Transverse colon (tissue), 4 donors: ENCODE data around the gene SLC2A1.

Experiments used
- EP300 ChIP-seq: sonication (generic); formaldehyde crosslinking; IDR thresholded peaks from one replicate; pipeline ENCODE4 v1.6.1; 2017; ENCODE audit warnings: antibody characterized with exemption, low read depth
- POLR2AphosphoS5 ChIP-seq, 3 donors: sonication (generic); formaldehyde crosslinking; IDR thresholded peaks; one replicate each; pipeline ENCODE4 v1.6.1; 2016; ENCODE audit warnings: antibody characterized with exemption in 3 of 3
- TF ChIP-seq, protein P1 (sequence below), 5 experiments: fragments of 200-600 bp in 3 of 5; fragments of 450-650 bp in 2 of 5; sonication (generic) in 3 of 5; IDR thresholded peaks; 1 replicate in 2 of 5; 2 replicates in 3 of 5; pipeline ENCODE4 v1.5.1; 2016 to 2017; ENCODE audit warnings: antibody characterized with exemption in 5 of 5, inconsistent platforms in 3 of 5, mild to moderate bottlenecking in 2 of 5, moderate library complexity in 1 of 5

DNA sequence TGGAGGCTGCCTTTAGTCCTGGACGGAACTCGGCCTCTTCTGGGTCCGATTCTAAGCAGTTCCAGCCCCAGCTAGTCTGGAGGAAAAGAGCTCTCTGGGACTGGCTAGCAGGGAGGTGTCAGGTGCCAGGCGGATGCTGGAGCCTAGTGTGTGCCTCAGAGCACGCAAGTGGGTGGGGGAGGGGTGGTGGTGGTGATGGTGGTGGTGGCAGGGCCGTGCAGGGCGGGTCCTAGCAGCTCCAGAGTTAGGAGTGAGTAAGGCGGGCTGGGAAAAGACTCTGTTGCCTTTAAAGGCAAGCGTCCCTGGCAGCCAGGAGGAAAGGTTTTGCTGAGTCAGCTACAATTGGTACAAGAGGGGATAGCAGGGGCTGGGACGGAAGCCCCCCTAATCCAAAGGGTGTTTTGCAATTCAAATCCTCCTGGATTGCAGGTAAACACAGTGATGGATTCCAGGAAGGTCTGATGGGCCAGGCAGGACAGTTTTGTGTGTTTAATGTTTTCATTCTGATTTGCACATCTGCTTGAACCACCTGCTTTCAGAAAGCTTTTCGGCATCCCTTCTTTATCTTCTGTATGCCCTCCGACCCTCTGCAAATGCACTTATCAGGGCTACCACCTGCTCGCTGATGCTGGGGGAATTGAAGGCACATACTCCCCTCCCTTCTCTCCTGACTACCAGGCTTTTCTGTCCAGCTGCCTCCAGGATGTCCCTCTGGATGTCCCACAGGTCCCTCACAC lies 4.1 kb upstream of the SLC2A1 start:
- TF ChIP-seq, protein P1, sequence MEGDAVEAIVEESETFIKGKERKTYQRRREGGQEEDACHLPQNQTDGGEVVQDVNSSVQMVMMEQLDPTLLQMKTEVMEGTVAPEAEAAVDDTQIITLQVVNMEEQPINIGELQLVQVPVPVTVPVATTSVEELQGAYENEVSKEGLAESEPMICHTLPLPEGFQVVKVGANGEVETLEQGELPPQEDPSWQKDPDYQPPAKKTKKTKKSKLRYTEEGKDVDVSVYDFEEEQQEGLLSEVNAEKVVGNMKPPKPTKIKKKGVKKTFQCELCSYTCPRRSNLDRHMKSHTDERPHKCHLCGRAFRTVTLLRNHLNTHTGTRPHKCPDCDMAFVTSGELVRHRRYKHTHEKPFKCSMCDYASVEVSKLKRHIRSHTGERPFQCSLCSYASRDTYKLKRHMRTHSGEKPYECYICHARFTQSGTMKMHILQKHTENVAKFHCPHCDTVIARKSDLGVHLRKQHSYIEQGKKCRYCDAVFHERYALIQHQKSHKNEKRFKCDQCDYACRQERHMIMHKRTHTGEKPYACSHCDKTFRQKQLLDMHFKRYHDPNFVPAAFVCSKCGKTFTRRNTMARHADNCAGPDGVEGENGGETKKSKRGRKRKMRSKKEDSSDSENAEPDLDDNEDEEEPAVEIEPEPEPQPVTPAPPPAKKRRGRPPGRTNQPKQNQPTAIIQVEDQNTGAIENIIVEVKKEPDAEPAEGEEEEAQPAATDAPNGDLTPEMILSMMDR (IDR thresholded peaks at IDR 0.05), result no peak
- no peak for TF ChIP-seq EP300
- no peak for TF ChIP-seq POLR2AphosphoS5 (IDR thresholded peaks at IDR 0.05)
